Panc1 (cell line): ENCODE results near the gene TRIM56. TPM values are rescaled to one million over a fixed set of nuclear protein-coding genes. Genes with fewer than 3 reads are reported as not detected.
A peak's percentile ranks its signal among the peaks of the same experiment; 100 is the strongest.

Source experiments
- ATAC-seq: fragments of 200-7000 bp; cut with Tn5 transposase; 2 replicates; pipeline ENCODE4 v1.9.1; 2020; ENCODE audit warnings: mild to moderate bottlenecking, moderate library complexity
- BruUV-seq: library from RNA; stranded (reverse); fragments of 400-500 nt; replicated peaks from 2 replicates; lab custom pipeline; 2021; lab: Mats Ljungman, UMichigan
- CTCF ChIA-PET: fragments of 300-600 bp; sonication (Branson Sonifier 250); formaldehyde crosslinking; loops from one replicate; lab custom pipeline; 2022; ENCODE audit warnings: antibody characterized with exemption; lab: Charles Lee
- POLR2A ChIA-PET: fragments of 300-600 bp; sonication (Branson Sonifier 250); formaldehyde crosslinking; loops from one replicate; lab custom pipeline; 2022; ENCODE audit warnings: antibody characterized with exemption; lab: Charles Lee
- DNase-seq: peaks from one replicate; pipeline ENCODE4 v3.0.0-alpha.2; 2010; ENCODE audit warnings: low read depth, low spot score
- H3K27ac ChIP-seq: 2 replicates; pipeline ENCODE4 v1.5.1; 2011; ENCODE audit warnings: mild to moderate bottlenecking, low read length, inconsistent platforms
- H3K27me3 ChIP-seq: fragments of 200-500 bp; sonication (Bioruptor generic); 2 replicates; pipeline ENCODE4 v1.6.0; 2014; ENCODE audit warnings: low read length, inconsistent platforms; ENCODE audit not compliant: control insufficient read depth, insufficient read depth
- H3K36me3 ChIP-seq: fragments of 200-500 bp; sonication (Bioruptor generic); 2 replicates; pipeline ENCODE4 v1.5.1; 2014; ENCODE audit warnings: inconsistent platforms, mild to moderate bottlenecking, low read length, moderate library complexity; ENCODE audit not compliant: control insufficient read depth, insufficient read depth
- H3K4me1 ChIP-seq: 2 replicates; pipeline ENCODE4 v1.5.1; 2011; ENCODE audit warnings: inconsistent platforms, mild to moderate bottlenecking, low read length, moderate library complexity; ENCODE audit not compliant: control insufficient read depth, insufficient read depth
- H3K4me3 ChIP-seq, 2 experiments: 2 replicates each; pipeline ENCODE4 v1.5.1; 2011 to 2012; ENCODE audit warnings: low read depth in 2 of 2, low read length in 2 of 2, mild to moderate bottlenecking in 2 of 2, inconsistent platforms in 1 of 2, moderate library complexity in 1 of 2
- H3K9me3 ChIP-seq: fragments of 200-500 bp; sonication (Bioruptor generic); 2 replicates; pipeline ENCODE4 v1.5.1; 2014; ENCODE audit warnings: low read depth, mild to moderate bottlenecking, inconsistent platforms, low read length, moderate library complexity; ENCODE audit not compliant: control insufficient read depth, insufficient read depth
- POLR2AphosphoS5 ChIP-seq: IDR thresholded peaks from 2 replicates; pipeline ENCODE4 v1.6.1; 2012; ENCODE audit warnings: mild to moderate bottlenecking, low read depth, low read length, moderate library complexity
- REST ChIP-seq, 2 experiments: IDR thresholded peaks; 2 replicates each; pipeline ENCODE4 v1.6.1; 2011 to 2012; ENCODE audit warnings: low read depth in 2 of 2, control low read depth in 1 of 2, low read length in 1 of 2, mild to moderate bottlenecking in 1 of 2, moderate library complexity in 1 of 2; ENCODE audit not compliant: insufficient read depth in 1 of 2
- SIN3A ChIP-seq: IDR thresholded peaks from 2 replicates; pipeline ENCODE4 v1.6.1; 2012; ENCODE audit warnings: low read depth, mild to moderate bottlenecking, low read length, moderate library complexity, borderline replicate concordance; ENCODE audit not compliant: insufficient read depth
- TCF7L2 ChIP-seq: IDR thresholded peaks from 2 replicates; pipeline ENCODE4 v1.6.1; 2011; ENCODE audit warnings: mild to moderate bottlenecking, low read depth, low read length, inconsistent platforms
- in situ Hi-C: cut with HindIII; loops from 2 replicates; pipeline ENCODE4 v1.10.0; 2016; ENCODE audit warnings: low sequenced_read_pairs, low pct_unique_long_range_greater_than_20kb
- intact Hi-C: fragments of 100-400 bp; cut with micrococcal nuclease; formaldehyde crosslinking; loops from one replicate; pipeline ENCODE4 v1.10.0; 2022; ENCODE audit not compliant: unreplicated experiment
- total RNA-seq: library from RNA; stranded (reverse); gene quantifications from one replicate; pipeline ENCODE4 v1.2.1, GENCODE V29; 2021; ENCODE audit not compliant: unreplicated experiment
- TF ChIP-seq, protein P1 (sequence below): fragments of 450-650 bp; IDR thresholded peaks from 2 replicates; pipeline ENCODE4 v1.5.1; 2017; ENCODE audit warnings: mild to moderate bottlenecking

Gene TRIM56
- total RNA-seq, 1 experiment from 2014 or later = 37.4 TPM

DNA sequence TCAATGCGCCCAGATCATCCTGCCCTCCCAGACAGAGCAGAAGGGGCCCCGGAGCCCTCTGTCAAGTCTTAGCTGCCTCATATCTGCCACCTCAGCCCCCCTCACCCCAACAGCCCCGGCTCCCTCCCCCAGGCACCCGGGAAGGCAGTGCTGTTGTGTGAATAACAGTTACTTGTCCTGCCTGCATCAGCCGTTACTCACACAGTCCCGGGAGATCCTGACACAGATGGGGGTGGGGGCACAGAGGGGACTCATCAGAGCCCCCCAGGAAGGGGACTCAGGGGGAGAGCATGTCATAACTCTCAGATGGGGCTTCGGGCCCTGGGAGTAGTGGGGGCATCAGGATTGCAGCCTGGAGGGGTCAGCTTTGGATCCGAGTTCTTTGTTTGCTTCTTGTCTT lies 29.2 kb downstream of the TRIM56 start:
- H3K36me3 ChIP-seq = no peaks in the 10 kb centered on the region
- POLR2A ChIA-PET = interaction anchor here (1.0 kb wide), 1 partner anchor 9 kb away, joined by 3 read pairs; no protein-coding TSS in a partner anchor
- intact Hi-C loops (no loop called here), in situ Hi-C loops (no loop called here)
- H3K27me3 ChIP-seq = no peaks in the 10 kb centered on the region
- no peaks in the 10 kb centered on the region for H3K9me3 ChIP-seq
- peaks cover 40% of the 10 kb centered on the region for H3K4me1 ChIP-seq
- ATAC-seq = peak; percentile 50
- BruUV-seq = no TSS peak
- TF ChIP-seq, protein P1, sequence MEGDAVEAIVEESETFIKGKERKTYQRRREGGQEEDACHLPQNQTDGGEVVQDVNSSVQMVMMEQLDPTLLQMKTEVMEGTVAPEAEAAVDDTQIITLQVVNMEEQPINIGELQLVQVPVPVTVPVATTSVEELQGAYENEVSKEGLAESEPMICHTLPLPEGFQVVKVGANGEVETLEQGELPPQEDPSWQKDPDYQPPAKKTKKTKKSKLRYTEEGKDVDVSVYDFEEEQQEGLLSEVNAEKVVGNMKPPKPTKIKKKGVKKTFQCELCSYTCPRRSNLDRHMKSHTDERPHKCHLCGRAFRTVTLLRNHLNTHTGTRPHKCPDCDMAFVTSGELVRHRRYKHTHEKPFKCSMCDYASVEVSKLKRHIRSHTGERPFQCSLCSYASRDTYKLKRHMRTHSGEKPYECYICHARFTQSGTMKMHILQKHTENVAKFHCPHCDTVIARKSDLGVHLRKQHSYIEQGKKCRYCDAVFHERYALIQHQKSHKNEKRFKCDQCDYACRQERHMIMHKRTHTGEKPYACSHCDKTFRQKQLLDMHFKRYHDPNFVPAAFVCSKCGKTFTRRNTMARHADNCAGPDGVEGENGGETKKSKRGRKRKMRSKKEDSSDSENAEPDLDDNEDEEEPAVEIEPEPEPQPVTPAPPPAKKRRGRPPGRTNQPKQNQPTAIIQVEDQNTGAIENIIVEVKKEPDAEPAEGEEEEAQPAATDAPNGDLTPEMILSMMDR = no peak
- no peak for TF ChIP-seq TCF7L2
- no peak for TF ChIP-seq SIN3A
- no peak for TF ChIP-seq REST (IDR thresholded peaks at IDR 0.05; ENCODE audit: insufficient read depth in 1 of 2, low read depth in 2 of 2, low read length in 1 of 2)
- TF ChIP-seq POLR2AphosphoS5 = peak; percentile 41; the same call in 1 of the 2 replicates
- peak overlapping the region; percentile 88 for H3K27ac ChIP-seq
- CTCF ChIA-PET = no interaction called here
- no peak overlapping the region for H3K4me3 ChIP-seq
- DNase-seq = no peak

GRCh38 chr7:101115215-101115614 lies 29.9 kb downstream of the TRIM56 start:
- CTCF ChIA-PET = no interaction called here
- TF ChIP-seq POLR2AphosphoS5 = no peak
- DNase-seq (no peak), ATAC-seq (no peak)
- Histone ChIP-seq H3K27ac (peak overlapping the region; percentile 88), H3K27me3 (no peaks in the 10 kb centered on the region), H3K9me3 (no peaks in the 10 kb centered on the region), H3K4me1 (peaks cover 48% of the 10 kb centered on the region), H3K36me3 (no peaks in the 10 kb centered on the region), H3K4me3 (no peak overlapping the region)
- no TSS peak for BruUV-seq
- intact Hi-C loops = no loop called here
- in situ Hi-C loops = no loop called here
- POLR2A ChIA-PET = no interaction called here

- BruUV-seq = no TSS peak
- no peak for DNase-seq
- ChIA-PET POLR2A (interaction anchor here (0.6 to 0.7 kb wide), 2 partner anchors 12 to 16 kb away, joined by 6 to 13 read pairs; no protein-coding TSS in a partner anchor), CTCF (interaction anchor here (1.0 kb wide), 1 partner anchor 9 kb away, joined by 5 read pairs; no protein-coding TSS in a partner anchor)
- intact Hi-C loops (no loop called here), in situ Hi-C loops (no loop called here)
- TF ChIP-seq POLR2AphosphoS5 (no peak), SIN3A (no peak), REST (IDR thresholded peaks at IDR 0.05; ENCODE audit: insufficient read depth in 1 of 2, low read depth in 2 of 2, low read length in 1 of 2) (no peak), TCF7L2 (no peak)
- TF ChIP-seq, protein P1 = no peak
- no peak overlapping the region for H3K4me3 ChIP-seq
- peak; percentile 54 for ATAC-seq
- H3K27me3 ChIP-seq = no peaks in the 10 kb centered on the region
- no peaks in the 10 kb centered on the region for H3K9me3 ChIP-seq
- H3K4me1 ChIP-seq = peaks cover 55% of the 10 kb centered on the region
- H3K27ac ChIP-seq = peak overlapping the region; percentile 91
- no peaks in the 10 kb centered on the region for H3K36me3 ChIP-seq
Observed at GRCh38 chr7:101116898-101117297, 31.6 kb downstream of the TRIM56 start.
